ENCODE data around the gene KNCN.

Gene KNCN

DNA sequence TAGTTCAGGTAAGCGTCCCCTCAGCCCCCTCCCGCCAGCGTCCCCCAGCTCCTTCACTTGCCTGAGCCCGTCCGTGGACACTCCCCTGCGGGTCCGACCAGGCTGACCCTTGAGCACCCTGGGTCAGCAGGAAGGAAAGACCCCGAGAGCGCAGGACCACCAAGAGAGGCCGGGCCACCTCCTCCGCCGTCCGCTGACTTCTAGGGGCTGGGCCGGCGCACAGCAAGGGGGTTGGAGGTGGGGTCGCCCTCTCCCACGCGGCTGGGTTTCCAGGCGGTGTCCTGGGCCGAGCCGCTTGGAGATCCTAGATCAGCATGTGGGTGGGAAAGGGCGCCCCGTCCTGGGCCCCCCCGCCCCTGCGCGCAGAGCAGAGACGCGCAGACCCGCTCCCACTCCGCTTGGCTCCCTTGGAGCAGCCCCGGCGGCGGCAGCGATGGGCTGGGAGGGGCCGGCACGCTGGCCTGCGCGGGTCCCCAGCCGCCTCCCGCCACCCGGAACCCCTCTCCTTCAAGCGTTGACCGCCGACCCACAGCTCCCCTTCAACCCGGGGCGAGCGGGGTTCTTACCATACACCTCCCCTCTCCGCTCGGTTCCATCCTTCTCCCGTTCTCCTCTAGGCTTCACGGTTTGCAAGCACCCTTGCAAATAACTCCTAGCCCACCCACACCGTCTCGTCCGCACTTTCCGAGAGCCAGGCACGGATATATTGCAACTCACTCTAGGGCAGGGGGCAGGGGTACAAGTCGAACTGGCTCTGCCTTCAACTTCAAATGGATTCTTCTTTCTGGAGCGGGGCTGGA is 7.5 kb downstream of the KNCN start:
- DNase-seq (ENCODE audit: low read depth): no peak

DNA sequence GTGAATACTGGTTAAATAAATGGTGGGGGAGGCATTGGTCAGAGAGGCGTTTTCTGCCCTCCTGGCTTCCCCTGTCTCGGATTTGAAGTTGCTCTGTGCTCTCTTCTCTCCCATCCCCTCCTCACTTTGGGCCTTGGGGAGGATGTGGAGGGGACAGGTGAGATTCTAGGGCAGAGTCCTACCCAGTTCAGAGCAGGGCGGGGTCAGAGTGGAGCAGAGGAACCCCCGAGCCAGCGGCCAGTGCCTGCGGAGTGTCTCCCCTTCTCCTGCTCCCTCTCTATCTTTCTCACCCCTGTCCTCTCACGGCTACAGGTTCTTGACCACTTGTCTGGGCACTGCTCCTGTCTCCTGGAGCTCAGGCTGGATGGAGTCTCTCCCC is 8.1 kb downstream of the KNCN start:
- no peak for DNase-seq (ENCODE audit: low read depth)

DNA sequence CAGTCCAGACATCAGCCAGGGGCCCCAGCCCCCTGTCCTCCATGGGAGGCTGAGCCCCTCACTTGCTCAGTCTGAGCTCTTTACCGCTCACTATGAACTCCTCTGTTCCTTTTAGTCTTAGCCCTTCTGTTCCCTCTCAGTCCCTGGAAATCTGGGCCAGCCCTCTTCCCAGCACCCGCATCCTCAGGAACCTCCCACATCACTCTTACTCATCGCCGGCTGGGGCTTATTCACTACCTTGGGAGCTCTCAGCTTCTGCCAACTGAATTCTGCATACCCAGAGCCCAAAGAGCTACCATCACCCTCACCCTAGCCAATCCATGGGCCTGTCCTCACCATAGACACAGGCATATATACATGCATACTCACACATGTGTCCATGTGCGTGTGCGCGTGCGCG is 11.5 kb downstream of the KNCN start:
- DNase-seq (ENCODE audit: low read depth): no peak

DNA sequence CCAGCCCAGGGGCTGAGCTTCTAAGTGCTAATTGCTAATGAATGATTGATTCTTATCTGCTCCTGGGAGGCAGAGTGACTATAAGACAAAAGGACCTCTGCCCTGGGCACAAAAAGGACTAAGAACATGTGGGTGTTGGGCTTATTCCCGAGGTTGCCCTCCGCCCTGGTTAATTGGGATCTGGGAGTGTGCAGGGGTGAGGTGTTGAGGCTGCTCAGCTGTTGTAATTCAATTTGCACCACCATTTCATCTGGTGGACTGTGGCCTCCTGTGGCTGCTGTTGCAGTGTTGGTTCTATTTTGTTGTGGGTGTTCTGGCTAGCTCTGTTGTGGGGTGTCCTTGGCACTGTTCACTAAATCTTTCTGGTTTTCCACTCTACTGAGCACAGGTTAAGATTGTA is 13.3 kb downstream of the KNCN start:
- DNase-seq (ENCODE audit: low read depth): no peak

DNA sequence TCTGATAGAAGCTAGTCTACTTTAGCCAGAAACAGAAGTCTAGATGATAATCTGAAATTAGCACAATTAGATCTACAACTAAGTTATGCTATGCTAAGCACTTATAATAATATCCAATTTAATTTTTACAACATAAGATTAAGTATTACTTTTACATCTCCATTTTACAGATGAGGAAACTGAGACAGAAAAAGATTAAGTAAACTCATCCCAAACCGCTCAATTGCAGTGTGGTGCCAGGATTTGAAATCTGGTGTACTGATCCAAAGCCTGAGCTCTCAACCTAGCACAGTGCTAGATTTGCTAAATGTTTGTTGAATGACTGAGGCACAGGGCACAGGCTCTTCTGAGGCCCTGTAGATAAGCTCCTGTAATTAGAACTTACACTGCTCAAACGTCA is 13.8 kb downstream of the KNCN start:
- no peak for DNase-seq (ENCODE audit: low read depth)

DNA sequence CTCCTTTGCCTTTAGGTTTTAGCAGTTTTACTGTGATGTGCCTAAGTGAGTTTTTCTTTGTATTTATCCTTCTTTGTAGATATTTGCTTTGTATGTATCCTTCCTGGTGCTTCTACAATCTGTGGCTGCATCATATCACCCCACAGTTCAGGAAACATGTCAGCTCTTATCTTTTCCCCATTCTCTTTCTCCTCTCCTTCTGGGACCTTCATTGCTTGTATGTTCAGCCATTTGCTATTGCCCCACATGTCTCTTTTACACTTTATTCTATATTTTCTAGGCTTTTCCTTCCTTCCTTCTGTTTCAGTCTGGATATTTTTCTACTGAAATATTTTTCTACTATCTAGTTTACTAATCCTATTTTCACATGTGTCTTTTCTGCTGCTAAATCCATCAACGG is 14.9 kb downstream of the KNCN start:
- no peak for DNase-seq (ENCODE audit: low read depth)

DNA sequence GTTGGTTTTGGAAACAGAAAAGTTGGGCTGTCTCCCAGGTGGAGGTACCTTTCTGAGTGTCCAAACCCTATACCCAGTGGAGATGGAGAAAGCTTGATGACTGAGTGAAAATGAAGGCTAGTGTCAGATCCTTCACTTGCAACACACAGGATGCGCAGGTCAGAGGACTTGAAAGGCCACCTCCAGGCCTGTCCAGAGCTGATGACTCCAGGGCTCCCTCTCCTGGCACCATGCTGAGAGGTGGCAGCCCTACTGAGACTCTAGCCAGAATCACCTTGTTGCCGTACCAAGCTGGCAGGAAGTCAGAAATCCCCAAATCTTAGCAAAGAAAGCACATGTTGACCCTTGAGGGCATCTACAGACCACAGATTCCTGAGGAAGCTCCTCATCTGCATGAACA is 16.4 kb downstream of the KNCN start:
- DNase-seq (ENCODE audit: low read depth): no peak

DNA sequence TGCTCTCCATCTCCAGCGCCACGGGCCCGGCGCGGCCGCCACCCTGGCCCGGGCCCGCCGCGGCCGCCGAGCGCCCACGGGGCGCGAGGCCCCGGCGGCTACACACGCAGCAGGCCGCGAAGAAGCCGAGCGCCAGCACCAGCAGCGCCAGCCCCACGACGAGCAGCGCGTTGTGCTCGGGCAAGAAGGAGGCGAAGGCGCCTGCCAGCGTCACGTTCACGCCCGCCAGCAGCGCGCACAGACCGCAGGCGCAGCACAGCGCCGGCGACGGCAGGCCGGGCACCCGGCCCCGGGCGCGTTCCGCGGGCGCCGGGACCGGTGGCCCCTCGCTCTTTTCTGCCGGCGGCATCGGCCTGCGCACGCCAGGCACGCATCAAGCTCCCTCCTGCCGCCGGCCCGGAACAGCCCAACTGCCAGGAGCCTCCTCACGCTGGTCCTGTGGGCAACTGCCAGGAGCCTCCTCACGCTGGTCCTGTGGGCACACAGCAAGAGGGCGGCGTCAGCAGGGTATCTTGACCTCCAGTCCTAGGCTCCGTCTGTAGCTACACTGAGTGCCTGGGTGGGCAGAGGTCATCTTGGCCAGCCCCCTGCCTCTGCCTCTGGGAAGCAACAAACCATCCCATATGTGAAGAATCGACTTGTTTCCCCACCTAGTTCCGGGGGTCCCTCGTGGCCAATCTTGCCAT is 18.1 kb downstream of the KNCN start:
- DNase-seq (ENCODE audit: low read depth): no peak

DNA sequence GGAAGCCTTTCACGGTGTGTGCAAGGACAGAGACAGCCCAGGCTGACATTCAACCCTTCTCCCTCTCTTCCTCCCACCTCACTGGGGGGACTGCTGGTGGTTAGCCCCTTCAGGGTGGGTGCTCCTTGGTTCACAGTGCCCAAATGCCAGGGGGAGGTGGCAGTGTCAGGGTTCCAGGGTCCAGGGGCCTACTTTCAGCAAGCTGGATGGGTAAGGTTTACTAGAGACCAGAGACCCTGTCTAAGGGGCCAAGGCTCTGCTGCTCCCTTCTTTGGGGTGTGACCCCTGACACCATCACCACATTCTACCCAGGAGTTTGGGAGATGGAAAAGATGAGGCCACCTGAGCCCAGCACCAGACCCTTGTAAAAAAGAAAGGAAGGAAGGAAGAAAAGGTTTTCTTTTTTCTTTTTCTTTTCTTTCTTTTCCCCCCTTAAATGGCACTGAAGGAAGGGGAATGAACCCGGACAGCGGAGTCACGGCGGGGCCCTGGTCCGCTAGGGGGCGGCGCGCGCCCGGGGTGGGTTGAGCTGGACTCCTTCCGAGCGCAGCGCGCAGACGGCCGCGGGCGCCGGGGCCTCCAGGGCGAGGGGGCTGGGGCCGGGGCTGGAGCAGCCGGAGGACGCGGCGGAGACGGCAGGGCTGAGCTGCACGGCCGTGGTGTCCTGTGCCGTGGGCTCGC is 18.8 kb downstream of the KNCN start:
- DNase-seq (ENCODE audit: low read depth): no peak

DNA sequence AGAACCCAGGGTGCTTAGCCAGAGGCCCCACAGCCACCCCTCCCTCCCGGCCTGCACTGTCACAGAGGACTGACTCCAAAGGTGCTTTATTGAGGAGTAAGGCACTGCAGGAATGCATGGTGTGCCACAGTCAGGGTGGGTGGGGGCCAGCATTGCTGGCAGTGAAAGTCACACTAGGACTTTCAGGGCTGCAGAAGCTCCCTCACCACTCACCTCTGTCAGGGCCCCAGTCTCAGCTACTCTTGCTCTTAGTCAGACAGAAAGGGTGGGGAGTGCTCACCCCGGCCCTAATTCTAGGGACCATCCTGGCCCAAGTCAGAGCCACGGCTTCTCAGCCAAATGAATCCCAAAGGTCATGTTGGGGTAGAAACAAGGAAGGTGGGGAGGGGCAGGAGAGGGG is 19.4 kb downstream of the KNCN start:
- DNase-seq (ENCODE audit: low read depth): no peak

DNA sequence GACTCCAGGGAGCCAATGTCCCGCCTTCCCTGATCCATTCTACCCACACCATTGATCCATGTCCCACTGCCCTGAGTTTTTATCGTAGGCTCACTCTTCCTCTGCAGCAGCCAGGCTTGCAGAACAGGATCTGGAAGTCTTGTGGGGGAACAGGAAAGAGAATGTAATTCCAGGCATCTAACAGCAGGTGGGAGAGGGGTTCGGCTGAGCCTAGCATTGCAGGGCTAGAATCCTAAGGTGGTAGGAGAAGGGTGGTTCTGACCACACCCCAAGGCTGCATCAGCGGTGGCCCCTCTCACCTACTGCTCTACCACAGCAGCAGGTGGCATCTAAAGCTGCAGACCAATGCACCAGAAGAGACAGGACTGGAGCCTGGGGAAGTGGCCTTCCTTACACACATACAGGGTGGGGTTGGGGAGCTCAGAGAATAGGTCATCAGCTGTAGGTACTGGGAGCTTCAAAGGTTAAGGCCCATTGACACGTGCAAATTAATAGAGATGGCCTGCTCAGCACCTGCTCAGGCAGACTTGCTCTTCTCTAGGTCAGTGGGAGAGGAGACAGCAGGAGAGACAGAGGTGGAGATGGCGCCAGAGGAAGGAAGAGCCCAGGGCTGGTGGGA is 20.5 kb downstream of the KNCN start:
- no peak for DNase-seq (ENCODE audit: low read depth)

DNA sequence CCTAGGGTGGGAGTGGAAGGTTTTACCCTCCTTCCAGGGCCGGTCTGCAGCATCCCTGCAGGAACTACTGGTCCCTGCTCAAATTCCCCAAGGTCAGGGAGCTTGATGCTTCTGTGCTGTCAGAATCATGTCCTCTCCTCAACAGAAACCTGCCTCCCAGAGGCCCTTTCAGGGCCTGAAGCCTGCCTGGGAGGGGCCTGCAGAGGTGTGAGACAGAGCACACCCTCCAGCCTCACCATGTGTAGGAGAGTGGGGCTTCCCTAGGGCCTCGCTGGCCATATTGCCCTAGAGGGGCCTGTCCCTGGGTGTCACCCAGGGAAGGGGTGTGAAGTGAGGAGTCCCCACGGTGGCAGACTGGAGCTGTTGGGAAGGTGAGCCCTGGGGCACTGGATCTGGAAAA is 21.1 kb downstream of the KNCN start:
- DNase-seq (ENCODE audit: low read depth): no peak

DNA sequence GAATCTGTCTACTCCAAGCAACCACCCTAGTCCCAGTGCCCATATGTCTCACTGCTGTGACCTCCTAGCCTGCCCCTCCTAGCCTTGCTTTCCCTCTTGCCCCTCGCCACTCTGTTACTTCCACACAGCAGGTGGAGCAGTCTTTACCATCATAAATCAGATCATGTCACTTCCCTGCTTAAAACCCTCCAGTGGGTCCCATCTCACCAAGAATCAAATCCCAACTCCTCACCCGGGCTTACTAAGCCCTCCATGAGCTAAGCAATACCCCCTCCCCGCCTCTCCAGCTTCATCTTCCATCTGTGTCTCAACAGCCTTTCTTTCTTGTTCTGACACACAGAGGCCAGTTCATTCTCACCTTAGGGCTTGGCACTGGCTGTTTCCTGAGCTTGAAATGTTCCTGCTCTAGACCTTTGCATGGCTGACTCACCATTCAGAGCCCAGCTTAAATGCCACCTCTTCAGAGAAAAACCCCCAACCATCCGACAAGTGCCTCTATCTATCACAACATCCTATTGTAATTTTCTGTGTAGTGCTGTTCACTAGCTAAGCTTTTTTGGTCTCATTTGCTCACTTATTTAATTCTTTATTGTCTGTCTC is 22.3 kb downstream of the KNCN start:
- DNase-seq (ENCODE audit: low read depth): no peak

DNA sequence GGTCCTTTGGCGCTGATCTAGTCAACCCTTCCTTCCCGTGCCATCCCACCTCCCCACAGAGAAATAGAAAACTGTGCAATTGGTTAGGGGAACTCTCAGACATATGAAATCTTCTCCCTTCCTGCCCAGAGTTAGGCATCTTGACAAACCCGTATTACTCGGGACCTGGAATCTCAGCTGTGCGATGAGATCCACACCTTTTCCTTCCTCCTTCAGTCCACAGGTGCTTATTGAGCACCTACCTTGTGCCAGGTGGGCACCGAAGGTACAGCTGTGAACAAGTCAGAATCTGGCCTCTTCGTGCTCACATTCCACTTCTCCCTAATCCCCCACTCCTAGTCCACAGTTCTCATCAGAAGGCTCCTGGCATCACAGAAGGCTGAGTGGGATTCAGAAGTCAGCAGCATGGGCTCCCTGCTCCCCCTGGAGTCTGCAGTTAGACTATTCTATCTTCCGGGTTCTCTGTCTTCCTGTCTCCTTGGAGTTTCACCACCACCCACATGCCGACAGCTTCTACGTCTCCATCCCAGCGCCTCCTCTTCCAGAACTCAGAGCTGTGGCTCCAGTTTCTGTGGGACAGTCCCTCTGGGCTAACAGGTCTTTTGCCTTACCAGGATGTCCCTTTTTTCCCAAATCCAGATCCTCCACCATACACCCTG is 23.0 kb downstream of the KNCN start:
- no peak for DNase-seq (ENCODE audit: low read depth)

DNA sequence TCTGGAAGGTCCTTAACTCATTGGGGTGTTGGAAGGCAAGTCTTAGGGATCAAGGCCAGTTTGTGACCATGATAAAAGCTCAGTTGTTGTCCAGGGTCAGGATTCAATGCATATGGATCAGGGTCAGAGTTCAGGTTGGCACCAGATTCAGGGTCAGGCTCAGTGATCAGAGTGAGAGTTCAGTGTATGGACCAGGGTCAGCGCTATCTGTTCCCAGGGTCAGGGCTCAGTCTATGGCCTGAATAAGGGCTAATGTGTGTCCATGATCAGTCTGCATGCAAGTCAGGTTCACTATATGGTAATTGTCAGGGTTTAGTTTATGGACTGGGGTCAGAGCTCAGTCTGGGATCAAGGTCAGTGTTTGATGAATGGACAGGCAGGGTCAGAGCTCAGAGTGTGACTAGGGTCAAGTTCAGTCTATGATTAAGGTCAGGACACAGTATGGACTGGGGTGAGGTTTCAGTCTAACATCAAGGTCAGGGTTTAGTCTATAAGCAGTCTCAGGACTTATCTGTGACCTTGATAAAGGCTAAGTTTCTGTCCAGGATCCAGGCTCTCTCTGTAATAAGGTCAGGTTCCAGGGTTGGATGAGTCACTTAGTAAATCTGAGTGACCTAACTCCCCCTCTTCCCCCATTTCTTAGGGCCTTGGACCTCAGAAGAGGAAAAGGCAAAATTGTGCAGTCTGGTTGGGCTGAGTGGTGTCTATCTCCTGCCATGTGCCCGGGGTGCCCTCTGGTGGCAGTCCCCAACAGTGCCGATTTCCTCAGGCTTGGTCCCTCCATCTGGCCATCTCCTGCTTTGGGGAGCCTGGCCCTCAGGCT is 23.8 kb downstream of the KNCN start:
- DNase-seq (ENCODE audit: low read depth): no peak

DNA sequence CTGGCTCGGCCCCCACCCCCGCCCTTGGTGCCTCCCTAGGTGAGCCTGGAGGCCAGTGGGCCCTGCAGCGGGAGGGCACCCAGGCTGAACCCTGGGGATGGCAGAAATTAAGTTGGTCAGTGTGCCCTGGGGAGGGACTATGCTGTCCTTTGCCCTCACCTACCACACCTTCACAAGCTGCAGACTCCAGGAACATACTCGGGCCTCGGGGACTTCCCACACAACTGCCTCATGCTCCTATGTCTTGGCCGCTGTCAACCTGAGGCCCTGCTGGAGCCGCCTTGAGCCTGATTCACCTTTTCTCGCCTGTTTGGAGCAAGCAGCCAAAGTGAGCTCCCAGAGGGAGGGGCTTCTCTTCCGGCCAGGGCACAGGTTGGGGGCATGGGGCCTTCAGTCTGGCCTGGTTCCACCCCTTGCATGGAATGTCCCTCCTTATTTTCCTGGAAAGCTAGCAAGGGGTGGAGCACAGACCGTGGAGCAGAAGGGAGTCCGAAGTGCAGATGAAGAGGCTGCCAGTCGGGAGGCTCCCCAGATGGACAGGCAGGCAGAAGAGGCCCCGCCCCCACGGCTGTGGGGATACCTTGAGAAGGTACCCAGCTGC is 24.7 kb downstream of the KNCN start:
- no peak for DNase-seq (ENCODE audit: low read depth)

DNA sequence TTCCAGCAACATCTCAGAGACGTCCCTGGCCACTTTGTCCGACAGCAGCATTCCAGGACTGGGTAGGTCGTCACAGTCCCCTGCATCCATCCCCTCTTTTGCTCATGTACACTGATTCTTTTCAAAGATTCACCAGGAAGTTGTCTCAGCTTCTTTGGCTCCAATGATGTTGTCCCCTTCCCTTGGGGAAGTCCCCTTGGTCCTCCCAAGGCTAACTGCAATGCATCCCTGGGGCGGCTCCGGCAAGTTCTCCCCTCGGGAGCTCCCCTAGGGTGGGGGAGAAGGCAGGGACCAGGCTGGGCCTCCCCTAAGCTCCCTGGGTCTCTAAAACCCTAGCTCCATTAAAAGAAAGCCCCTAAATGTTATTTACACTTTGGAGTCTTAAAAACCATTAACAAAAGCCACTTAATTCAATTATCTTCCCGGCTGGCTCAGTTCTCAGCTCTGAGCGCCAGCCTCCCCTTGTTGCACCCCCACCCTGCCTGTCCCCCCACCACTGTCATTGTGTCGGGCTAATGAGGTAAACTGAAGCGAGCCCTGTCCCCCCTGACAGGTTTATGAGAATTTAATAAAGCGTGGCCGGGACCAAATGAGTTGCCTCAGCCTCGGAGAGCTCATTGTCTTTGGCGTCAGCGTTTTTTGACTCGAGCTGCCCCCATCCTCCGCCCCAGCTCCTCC is 25.3 kb downstream of the KNCN start:
- DNase-seq (ENCODE audit: low read depth): no peak

DNA sequence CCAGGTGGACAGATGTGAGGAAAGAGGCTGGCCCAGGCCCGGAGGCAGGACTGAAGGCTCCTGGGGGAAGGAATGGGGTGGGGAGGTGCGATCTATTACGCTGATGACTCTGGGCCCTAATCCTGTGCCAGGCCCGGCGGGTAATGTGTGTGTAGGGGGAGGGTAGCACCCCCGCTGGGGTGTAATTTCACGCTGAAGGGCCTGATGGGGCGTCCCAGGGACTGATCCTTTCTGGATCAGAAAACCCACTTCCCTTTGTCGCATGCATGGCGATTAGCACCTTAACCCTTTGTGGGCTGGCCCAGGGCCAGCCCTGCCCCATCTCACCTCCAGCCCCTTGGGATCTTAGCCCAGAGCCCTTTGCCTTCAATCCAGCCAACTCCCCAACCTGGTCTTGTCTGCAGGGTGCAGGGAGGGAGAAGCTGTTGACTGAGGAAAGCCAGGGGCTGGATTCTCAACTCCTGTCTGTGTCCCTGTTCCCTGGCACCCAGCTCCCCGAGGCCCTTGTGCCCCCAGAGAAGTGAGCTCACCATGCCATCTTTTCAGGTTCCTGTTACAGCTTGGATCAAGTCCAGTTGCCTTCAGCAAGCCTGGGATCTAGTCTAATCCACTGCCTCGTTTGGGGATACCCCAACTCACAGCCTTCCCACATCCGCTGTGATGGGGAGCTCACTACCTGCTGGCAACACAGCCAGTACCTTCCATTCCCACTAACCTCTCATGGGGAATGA is 26.0 kb downstream of the KNCN start:
- DNase-seq (ENCODE audit: low read depth): no peak

DNA sequence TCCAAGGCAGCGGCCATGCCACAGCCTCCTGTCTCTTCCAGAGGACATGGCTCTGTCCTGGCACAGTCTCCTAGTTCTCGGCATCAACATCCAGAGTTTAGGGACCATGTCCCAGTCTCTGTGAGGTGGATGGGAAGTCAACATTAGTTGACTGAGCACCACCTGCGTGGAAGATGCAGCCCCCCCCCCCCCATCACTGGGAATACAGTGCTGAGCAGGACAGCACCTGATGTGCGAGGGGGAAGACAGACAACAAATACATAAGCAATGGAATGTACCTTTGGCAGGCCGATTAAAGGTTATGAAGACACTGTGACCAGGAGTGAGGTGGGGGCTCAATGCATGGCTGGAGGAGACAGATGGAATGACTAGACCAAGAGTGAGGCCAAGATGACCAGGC is 26.6 kb downstream of the KNCN start:
- no peak for DNase-seq (ENCODE audit: low read depth)

All from HS-27A (cell line).